Glutamatergic neuron (in vitro differentiated cells): ENCODE data around the gene LONP2. TPM values are rescaled to one million over a fixed set of nuclear protein-coding genes. Genes with fewer than 3 reads are reported as not detected.

Source experiments
- DNase-seq: peaks from one replicate; pipeline ENCODE4 v3.0.0; 2022
- H3K27ac Mint-ChIP-seq: one replicate; pipeline ENCODE4 v1.8.0; 2020; ENCODE audit warnings: mild to moderate bottlenecking, mixed read lengths, inconsistent platforms; ENCODE audit not compliant: unreplicated experiment
- H3K27me3 Mint-ChIP-seq: one replicate; pipeline ENCODE4 v1.8.0; 2020; ENCODE audit warnings: mild to moderate bottlenecking, moderate library complexity, mixed read lengths, inconsistent platforms; ENCODE audit not compliant: unreplicated experiment
- H3K36me3 Mint-ChIP-seq: one replicate; pipeline ENCODE4 v1.8.0; 2020; ENCODE audit warnings: mild to moderate bottlenecking, mixed read lengths, inconsistent platforms; ENCODE audit not compliant: unreplicated experiment
- H3K4me1 Mint-ChIP-seq: one replicate; pipeline ENCODE4 v1.8.0; 2020; ENCODE audit warnings: mild to moderate bottlenecking, low read depth, mixed read lengths, inconsistent platforms; ENCODE audit not compliant: unreplicated experiment
- H3K4me3 Mint-ChIP-seq: one replicate; pipeline ENCODE4 v1.8.0; 2020; ENCODE audit warnings: mild to moderate bottlenecking, mixed read lengths, inconsistent platforms; ENCODE audit not compliant: unreplicated experiment
- H3K9me3 Mint-ChIP-seq: one replicate; pipeline ENCODE4 v1.8.0; 2020; ENCODE audit warnings: mild to moderate bottlenecking, moderate library complexity, mixed read lengths, inconsistent platforms; ENCODE audit not compliant: unreplicated experiment
- CTCF ChIP-seq: fragments of 200-600 bp; sonication (generic); IDR thresholded peaks from one replicate; pipeline ENCODE4 v1.5.0; 2021; ENCODE audit not compliant: partially characterized antibody, unreplicated experiment
- total RNA-seq: library from RNA; stranded (reverse); fragmentation: NEBNext Ultra II Directional; extraction: Animal tissue kit (Norgen Biotek cat#: 25700); gene quantifications from one replicate; pipeline ENCODE4 v1.2.1, GENCODE V29; 2021; ENCODE audit not compliant: unreplicated experiment

Gene LONP2
- total RNA-seq, 1 donor from 2014 or later, result 57.3 TPM

- H3K9me3 Mint-ChIP-seq, result peaks cover 2% of the 10 kb centered on the region
- no peak for TF ChIP-seq CTCF
- no peak overlapping the region for H3K4me3 Mint-ChIP-seq
- peaks cover 3% of the 10 kb centered on the region for H3K4me1 Mint-ChIP-seq
- peaks cover 18% of the 10 kb centered on the region for H3K36me3 Mint-ChIP-seq
- H3K27ac Mint-ChIP-seq, result no peak overlapping the region
- no peaks in the 10 kb centered on the region for H3K27me3 Mint-ChIP-seq
- no peak for DNase-seq
Observed at GRCh38 chr16:48282636-48283263, 38.6 kb downstream of the LONP2 start.

DNA sequence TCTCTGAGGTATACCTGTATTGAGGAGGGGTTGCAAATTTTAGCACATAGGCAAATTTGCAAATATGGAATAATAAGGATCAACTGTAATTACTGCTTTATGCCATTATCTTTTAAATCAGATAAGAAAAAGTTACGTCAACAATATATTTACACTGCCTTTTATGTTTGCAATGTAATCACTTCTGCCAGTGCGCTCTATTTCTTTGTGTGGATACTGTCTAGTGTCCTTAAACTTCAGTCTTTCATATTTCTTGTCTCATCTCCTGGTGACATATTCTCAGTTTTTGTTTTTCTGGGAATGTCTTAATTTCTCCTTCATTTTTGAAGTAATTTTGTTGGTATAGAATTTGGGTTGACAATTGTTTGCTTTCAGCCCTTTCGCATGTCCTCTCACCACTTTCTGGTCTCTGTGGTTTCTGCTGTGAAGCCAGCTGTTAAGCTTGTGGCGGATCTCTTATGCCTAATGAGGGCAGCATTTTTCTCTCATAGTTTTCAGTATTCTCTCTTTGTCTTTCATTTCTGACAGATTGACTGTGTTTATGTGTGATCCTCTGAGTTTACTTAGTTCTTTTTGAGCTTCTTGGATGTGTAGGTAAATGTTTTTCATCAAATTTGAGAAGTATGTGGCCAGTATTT, 40.8 kb downstream of the LONP2 start:
- Mint-ChIP-seq H3K27me3 (no peaks in the 10 kb centered on the region), H3K4me3 (no peak overlapping the region), H3K4me1 (peaks cover 2% of the 10 kb centered on the region), H3K36me3 (peaks cover 18% of the 10 kb centered on the region), H3K9me3 (peaks cover 2% of the 10 kb centered on the region), H3K27ac (no peak overlapping the region)
- no peak for DNase-seq
- TF ChIP-seq CTCF, result no peak

- Mint-ChIP-seq H3K27me3 (peaks cover 2% of the 10 kb centered on the region), H3K27ac (no peak overlapping the region), H3K4me3 (no peak overlapping the region), H3K4me1 (peaks cover 2% of the 10 kb centered on the region), H3K36me3 (peaks cover 18% of the 10 kb centered on the region), H3K9me3 (peaks cover 2% of the 10 kb centered on the region)
- no peak for TF ChIP-seq CTCF
- no peak for DNase-seq
Observed at GRCh38 chr16:48287239-48287638, 43.1 kb downstream of the LONP2 start.

DNA sequence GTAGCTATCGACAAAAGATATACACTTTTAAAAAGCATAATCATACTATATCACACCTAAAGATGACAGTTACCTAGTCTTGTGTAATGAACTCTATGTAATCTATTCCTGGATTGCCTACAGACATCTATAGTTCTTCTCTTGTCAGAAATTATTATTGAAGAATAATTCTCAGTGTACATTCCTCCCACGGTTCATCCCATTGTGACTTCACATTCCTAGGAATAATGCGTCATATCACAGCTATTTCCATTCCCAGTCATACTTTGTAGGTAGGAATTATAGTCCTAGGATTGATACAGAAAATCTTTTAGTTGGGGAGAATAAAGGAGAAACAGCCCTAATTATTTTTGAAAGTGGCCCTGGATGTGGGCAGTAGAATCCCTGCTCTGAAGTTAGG, 47.2 kb downstream of the LONP2 start:
- no peak overlapping the region for H3K4me3 Mint-ChIP-seq
- H3K4me1 Mint-ChIP-seq, result no peaks in the 10 kb centered on the region
- H3K27ac Mint-ChIP-seq, result no peak overlapping the region
- peaks cover 7% of the 10 kb centered on the region for H3K36me3 Mint-ChIP-seq
- TF ChIP-seq CTCF, result no peak
- H3K9me3 Mint-ChIP-seq, result no peaks in the 10 kb centered on the region
- H3K27me3 Mint-ChIP-seq, result peaks cover 2% of the 10 kb centered on the region
- no peak for DNase-seq

DNA sequence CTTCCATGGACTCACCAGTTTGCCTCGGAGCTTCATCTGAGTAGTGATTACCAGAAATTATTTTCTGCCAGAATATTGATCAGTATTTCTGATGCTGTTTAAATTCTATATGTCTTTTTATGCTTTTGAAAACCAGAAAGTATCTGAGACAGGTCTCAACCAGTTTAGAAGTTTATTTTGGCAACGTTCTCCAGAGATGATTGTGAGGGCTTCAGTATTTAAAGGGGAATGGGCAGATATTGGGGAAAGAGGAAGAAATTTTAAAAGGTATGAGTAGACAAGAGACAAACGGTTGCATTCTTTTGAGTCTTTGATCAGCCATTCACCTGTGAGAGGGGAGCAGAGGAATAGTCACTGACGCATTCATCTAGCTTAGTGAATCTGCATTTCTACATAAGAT, 47.7 kb downstream of the LONP2 start:
- Mint-ChIP-seq H3K4me3 (no peak overlapping the region), H3K4me1 (no peaks in the 10 kb centered on the region), H3K36me3 (peaks cover 3% of the 10 kb centered on the region), H3K9me3 (no peaks in the 10 kb centered on the region), H3K27me3 (peaks cover 2% of the 10 kb centered on the region), H3K27ac (no peak overlapping the region)
- DNase-seq, result no peak
- no peak for TF ChIP-seq CTCF
